Right lobe of liver (tissue), 6 donors: Measurements from ENCODE around the gene TMEM11. TPM values are rescaled to one million over a fixed set of nuclear protein-coding genes. Genes with fewer than 3 reads are reported as not detected.
A peak's percentile ranks its signal among the peaks of the same experiment; 100 is the strongest.

Experiments used
- ATAC-seq, 4 donors: fragments of 200-7000 bp; cut with Tn5 transposase; one replicate each; pipeline ENCODE4 v1.9.1; 2020; ENCODE audit warnings: mild to moderate bottlenecking in 4 of 4, moderate library complexity in 4 of 4
- DNase-seq, 3 donors: peaks; one replicate each; pipeline ENCODE4 v3.0.0-alpha.2; 2020
- H3K27ac ChIP-seq, 3 donors: fragments of 200-600 bp; one replicate each; pipeline ENCODE4 v1.8.0; 2022
- H3K27me3 ChIP-seq, 2 donors: fragments of 200-600 bp; one replicate each; pipeline ENCODE4 v1.8.0; 2022
- H3K36me3 ChIP-seq, 4 donors: fragments of 200-600 bp; sonication (generic) in 1 of 4; one replicate each; pipeline versions ENCODE4 v1.5.1 to v1.8.0; 2017 to 2022; ENCODE audit warnings: control low read depth in 1 of 4
- H3K4me1 ChIP-seq, 4 donors: fragments of 200-600 bp; sonication (generic) in 1 of 4; one replicate each; pipeline versions ENCODE4 v1.5.1 to v1.8.0; 2017 to 2022; ENCODE audit warnings: control low read depth in 1 of 4
- H3K4me3 ChIP-seq, 3 donors: fragments of 200-600 bp; one replicate each; pipeline ENCODE4 v1.8.0; 2022
- H3K9me3 ChIP-seq, 4 donors: fragments of 200-600 bp; sonication (generic) in 1 of 4; one replicate each; pipeline versions ENCODE4 v1.5.1 to v1.8.0; 2017 to 2022; ENCODE audit warnings: control low read depth in 1 of 4
- POLR2A ChIP-seq: fragments of 450-650 bp; IDR thresholded peaks from one replicate; pipeline ENCODE4 v1.6.1; 2017; ENCODE audit warnings: antibody characterized with exemption, mild to moderate bottlenecking
- WGBS: methylation state at CpG from one replicate; pipeline ENCODE4 v1.1.6; 2018; ENCODE audit warnings: low coverage, low lambda C conversion rate; ENCODE audit not compliant: insufficient coverage; ENCODE audit errors: missing lambda C conversion rate; 5-methylcytosine and 5-hydroxymethylcytosine counted together
- intact Hi-C, 2 donors: fragments of 100-400 bp; cut with DNase I; formaldehyde crosslinking; loops; one replicate each; pipeline versions ENCODE4 v1.11.2 to v1.14.1; 2022
- total RNA-seq, 6 experiments: library from RNA; depleted of rRNA in 2 of 6; stranded (reverse); fragments of >200 nt in 2 of 6; fragmentation: NEBNext Ultra II Directional in 3 of 6; extraction: Animal tissue kit (Norgen Biotek cat#: 25700) in 3 of 6; gene quantifications; one replicate each; pipeline versions ENCODE4 v1.1.0 to v1.2.4, GENCODE V29; 2016 to 2023
- TF ChIP-seq, protein P1 (sequence below), 4 donors: fragments of 200-600 bp in 3 of 4; fragments of 450-650 bp in 1 of 4; IDR thresholded peaks; one replicate each; pipeline versions ENCODE4 v1.5.1 to v1.8.0; 2016 to 2022; ENCODE audit warnings: antibody characterized with exemption in 4 of 4, mild to moderate bottlenecking in 2 of 4
- donor health status: DM: no; HTN: yes; CAD: no.
- donor health status: DM: no; HTN: no; CAD: no.
- donor health status: DM: no; HTN: no; CAD: no.
- donor health status: DM: no; HTN: yes; CAD: no.
- donor health status: DM: no; HTN: yes; CAD: no.

Gene TMEM11
- total RNA-seq, 6 experiments from 2014 or later = 10.8 to 20.6 (median 11.7) TPM

DNA sequence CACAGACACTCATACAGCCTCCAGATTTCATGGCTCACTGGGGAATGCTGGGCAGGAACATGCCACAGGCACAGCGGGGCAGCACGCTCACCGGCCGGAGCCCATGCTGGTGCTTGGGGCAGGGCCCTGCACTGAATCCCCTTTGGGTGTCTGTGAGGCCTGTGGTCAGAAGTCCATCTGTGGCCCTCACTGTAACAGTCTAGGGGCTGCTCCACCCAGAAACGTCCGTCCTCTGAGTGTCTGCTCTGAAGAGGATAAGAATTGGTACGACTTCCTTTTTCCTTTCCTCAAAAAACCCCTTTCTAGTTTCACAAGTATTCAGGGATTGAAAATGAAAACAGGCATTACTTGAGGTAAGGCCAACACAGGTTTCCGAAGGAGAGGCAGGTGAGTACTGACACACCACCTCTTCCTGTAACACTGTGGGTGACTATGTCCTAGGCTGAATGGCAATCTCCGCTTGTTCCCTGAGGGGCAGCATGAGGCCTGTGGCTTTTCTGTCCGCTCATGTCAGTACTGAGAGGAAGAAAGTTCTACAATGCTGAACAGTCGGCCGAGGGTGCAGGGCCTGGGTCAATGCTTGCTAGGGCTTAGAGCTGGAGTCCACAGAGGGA, 42.5 kb downstream of the TMEM11 start:
- Histone ChIP-seq H3K27ac (no peak overlapping the region), H3K4me3 (no peak overlapping the region), H3K9me3 (no peaks in the 10 kb centered on the region), H3K27me3 (no peaks in the 10 kb centered on the region), H3K4me1 (peaks cover 0 to 5% (median 0%) of the 10 kb centered on the region in 4 donors), H3K36me3 (no peaks in the 10 kb centered on the region)
- no peak for DNase-seq
- intact Hi-C loops = no loop called here
- ATAC-seq = peak in 2 of 4 donors; percentile 19 to 40
- TF ChIP-seq POLR2A = no peak
- TF ChIP-seq, protein P1, sequence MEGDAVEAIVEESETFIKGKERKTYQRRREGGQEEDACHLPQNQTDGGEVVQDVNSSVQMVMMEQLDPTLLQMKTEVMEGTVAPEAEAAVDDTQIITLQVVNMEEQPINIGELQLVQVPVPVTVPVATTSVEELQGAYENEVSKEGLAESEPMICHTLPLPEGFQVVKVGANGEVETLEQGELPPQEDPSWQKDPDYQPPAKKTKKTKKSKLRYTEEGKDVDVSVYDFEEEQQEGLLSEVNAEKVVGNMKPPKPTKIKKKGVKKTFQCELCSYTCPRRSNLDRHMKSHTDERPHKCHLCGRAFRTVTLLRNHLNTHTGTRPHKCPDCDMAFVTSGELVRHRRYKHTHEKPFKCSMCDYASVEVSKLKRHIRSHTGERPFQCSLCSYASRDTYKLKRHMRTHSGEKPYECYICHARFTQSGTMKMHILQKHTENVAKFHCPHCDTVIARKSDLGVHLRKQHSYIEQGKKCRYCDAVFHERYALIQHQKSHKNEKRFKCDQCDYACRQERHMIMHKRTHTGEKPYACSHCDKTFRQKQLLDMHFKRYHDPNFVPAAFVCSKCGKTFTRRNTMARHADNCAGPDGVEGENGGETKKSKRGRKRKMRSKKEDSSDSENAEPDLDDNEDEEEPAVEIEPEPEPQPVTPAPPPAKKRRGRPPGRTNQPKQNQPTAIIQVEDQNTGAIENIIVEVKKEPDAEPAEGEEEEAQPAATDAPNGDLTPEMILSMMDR (IDR thresholded peaks at IDR 0.05) = no peak
- WGBS = 69% methylated on average over 4 of the region's 12 CpGs

DNA sequence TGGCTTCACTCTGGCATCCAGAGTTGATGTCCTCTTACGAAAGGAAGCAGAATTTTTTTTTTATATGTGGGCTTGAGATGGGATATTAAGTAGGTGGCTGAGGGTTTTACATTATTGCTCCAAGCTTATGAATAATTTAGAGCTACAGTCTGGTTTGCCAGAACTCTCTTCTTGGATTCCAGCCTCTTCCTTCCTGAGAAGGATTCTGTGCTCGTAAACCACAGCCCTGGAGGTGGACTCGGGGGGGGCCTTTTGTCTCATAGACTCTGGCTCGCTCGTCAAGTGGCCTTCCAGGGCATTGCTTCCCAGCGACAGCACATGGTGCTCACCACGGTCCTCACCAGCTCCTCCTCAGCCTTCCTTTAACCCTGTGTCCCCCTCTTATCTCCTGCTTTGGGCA, 43.2 kb downstream of the TMEM11 start:
- TF ChIP-seq, protein P1 (IDR thresholded peaks at IDR 0.05) = no peak
- no peak overlapping the region for H3K27ac ChIP-seq
- H3K4me3 ChIP-seq = no peak overlapping the region
- DNase-seq (no peak), ATAC-seq (no peak)
- no peaks in the 10 kb centered on the region for H3K36me3 ChIP-seq
- no peaks in the 10 kb centered on the region for H3K9me3 ChIP-seq
- intact Hi-C loops = no loop called here
- no peaks in the 10 kb centered on the region for H3K27me3 ChIP-seq
- 71% methylated on average over 7 of the region's 7 CpGs for WGBS
- H3K4me1 ChIP-seq = peaks cover 0 to 5% (median 0%) of the 10 kb centered on the region in 4 donors

DNA sequence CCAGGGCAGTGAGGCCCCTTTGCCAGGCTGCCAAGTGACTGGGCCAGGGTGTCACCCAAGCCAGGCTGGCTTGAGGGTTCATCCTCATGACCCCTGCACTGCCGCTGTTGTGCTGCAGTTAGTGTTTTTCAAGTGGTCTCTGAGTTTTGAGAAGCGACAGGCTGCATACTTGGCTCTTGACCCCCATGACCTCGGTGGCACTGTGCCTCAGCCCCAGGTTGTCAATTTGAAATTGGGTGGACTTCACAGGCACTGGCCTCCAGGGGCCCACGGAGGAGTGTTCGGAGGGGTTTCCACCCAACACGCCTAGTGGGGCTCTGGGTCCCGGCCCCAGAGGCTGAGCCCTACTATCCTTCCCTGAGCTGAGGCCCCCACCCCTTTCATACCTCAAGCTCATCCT, 44.5 kb downstream of the TMEM11 start:
- H3K27ac ChIP-seq = no peak overlapping the region
- intact Hi-C loops = no loop called here
- no CpG with 5 or more reads among the region's 7 CpGs for WGBS
- DNase-seq (no peak), ATAC-seq (no peak)
- H3K4me1 ChIP-seq = peaks cover 0 to 5% (median 0%) of the 10 kb centered on the region in 4 donors
- H3K27me3 ChIP-seq = no peaks in the 10 kb centered on the region
- H3K9me3 ChIP-seq = no peaks in the 10 kb centered on the region
- no peaks in the 10 kb centered on the region for H3K36me3 ChIP-seq
- TF ChIP-seq, protein P1 (IDR thresholded peaks at IDR 0.05) = no peak
- no peak overlapping the region for H3K4me3 ChIP-seq

DNA sequence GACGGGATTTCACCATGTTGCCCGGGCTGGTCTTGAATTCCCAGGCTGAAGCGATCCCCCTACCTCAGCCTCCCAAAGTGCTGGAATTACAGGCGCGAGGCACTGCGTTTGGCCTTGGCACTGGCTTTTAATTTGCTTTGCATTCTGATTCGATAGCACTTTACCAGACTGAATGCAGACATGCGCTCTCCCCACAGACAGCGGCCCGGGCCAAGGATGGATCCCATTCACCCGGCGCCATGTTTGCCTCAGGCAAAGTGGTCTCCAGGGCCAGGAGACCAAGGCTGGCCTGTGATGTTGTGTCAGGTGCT, 45.5 kb downstream of the TMEM11 start:
- Histone ChIP-seq H3K4me3 (no peak overlapping the region), H3K9me3 (no peaks in the 10 kb centered on the region), H3K27ac (no peak overlapping the region), H3K27me3 (no peaks in the 10 kb centered on the region), H3K36me3 (no peaks in the 10 kb centered on the region), H3K4me1 (peaks cover 0 to 5% (median 0%) of the 10 kb centered on the region in 4 donors)
- WGBS = 98% methylated on average over 7 of the region's 12 CpGs
- DNase-seq (no peak), ATAC-seq (no peak)
- TF ChIP-seq POLR2A = no peak
- TF ChIP-seq, protein P1 (IDR thresholded peaks at IDR 0.05) = no peak
- intact Hi-C loops = no loop called here

DNA sequence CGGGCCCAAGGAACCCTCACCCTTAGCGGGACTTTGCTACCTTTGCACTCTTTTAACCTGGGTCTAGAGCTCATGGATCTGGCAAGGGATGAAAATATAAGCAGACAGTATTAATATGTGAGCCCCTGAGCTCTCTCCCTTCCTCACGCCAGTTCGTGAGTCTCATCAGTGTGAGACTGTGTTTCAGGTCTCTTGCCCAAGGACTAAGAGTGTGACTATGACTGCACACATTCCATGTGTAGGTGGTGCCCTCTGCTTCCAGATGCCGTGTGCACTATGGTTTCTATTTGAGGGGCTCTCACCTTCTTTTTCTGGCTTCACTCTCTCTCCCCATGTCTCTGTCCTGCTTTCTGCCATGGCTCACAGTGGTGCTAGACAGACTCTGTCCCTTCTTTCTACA, 46.7 kb downstream of the TMEM11 start:
- H3K27ac ChIP-seq = no peak overlapping the region
- ATAC-seq (peak in 1 of 4 donors; percentile 34), DNase-seq (no peak)
- H3K4me3 ChIP-seq = no peak overlapping the region
- intact Hi-C loops = no loop called here
- no peaks in the 10 kb centered on the region for H3K9me3 ChIP-seq
- peaks cover 0 to 7% (median 5%) of the 10 kb centered on the region in 4 donors for H3K4me1 ChIP-seq
- H3K27me3 ChIP-seq = no peaks in the 10 kb centered on the region
- TF ChIP-seq, protein P1 (IDR thresholded peaks at IDR 0.05) = no peak
- TF ChIP-seq POLR2A = no peak
- WGBS = 74% methylated on average over 5 of the region's 5 CpGs
- H3K36me3 ChIP-seq = no peaks in the 10 kb centered on the region
